Stomach (tissue), 9 donors: Measurements from ENCODE around the gene ATP2C1. TPM values are rescaled to one million over a fixed set of nuclear protein-coding genes. Genes with fewer than 3 reads are reported as not detected.
A peak's percentile ranks its signal among the peaks of the same experiment; 100 is the strongest.

Experiments
- DNase-seq, 2 donors: peaks; one replicate each; pipeline versions ENCODE4 v3.0.0 to v3.0.0-alpha.2; 2013 to 2019
- H3K27ac ChIP-seq, 5 donors: fragments of 200-600 bp in 4 of 5; sonication (generic) in 4 of 5; one replicate each; pipeline ENCODE4 v1.5.1; 2013 to 2019; ENCODE audit warnings: mild to moderate bottlenecking in 1 of 5, moderate library complexity in 1 of 5
- H3K27me3 ChIP-seq, 3 donors: fragments of 200-600 bp; sonication (generic); one replicate each; pipeline ENCODE4 v1.5.1; 2017 to 2019; ENCODE audit warnings: mixed run types in 1 of 3
- H3K36me3 ChIP-seq, 4 donors: fragments of 200-600 bp; sonication (generic); 1 replicate in 3 of 4; 2 replicates in 1 of 4; pipeline ENCODE4 v1.5.1; 2016 to 2019
- H3K4me1 ChIP-seq, 4 donors: fragments of 200-600 bp; sonication (generic); one replicate each; pipeline ENCODE4 v1.5.1; 2016 to 2019
- H3K4me3 ChIP-seq, 4 donors: fragments of 200-600 bp; sonication (generic) in 3 of 4; one replicate each; pipeline ENCODE4 v1.5.1; 2016 to 2019; ENCODE audit warnings: mild to moderate bottlenecking in 1 of 4
- H3K9me3 ChIP-seq, 4 donors: fragments of 200-600 bp; sonication (generic); one replicate each; pipeline ENCODE4 v1.5.1; 2016 to 2019
- EP300 ChIP-seq: sonication (generic); formaldehyde crosslinking; IDR thresholded peaks from one replicate; pipeline ENCODE4 v1.6.1; 2017; ENCODE audit warnings: antibody characterized with exemption
- POLR2A ChIP-seq, 4 donors: fragments of 450-650 bp; IDR thresholded peaks; one replicate each; pipeline ENCODE4 v1.6.1; 2016; ENCODE audit warnings: antibody characterized with exemption in 4 of 4, control low read depth in 2 of 4, mild to moderate bottlenecking in 1 of 4, moderate library complexity in 1 of 4
- POLR2AphosphoS5 ChIP-seq, 3 donors: sonication (generic); formaldehyde crosslinking; IDR thresholded peaks; one replicate each; pipeline ENCODE4 v1.6.1; 2016; ENCODE audit warnings: antibody characterized with exemption in 3 of 3
- WGBS, 5 donors: extraction: QIAGEN DNeasy Blood & Tissue Kit in 3 of 5; methylation state at CpG; one replicate each; pipeline versions ENCODE4 v1.1.5 to v1.1.7; 2013 to 2018; 5-methylcytosine and 5-hydroxymethylcytosine counted together
- intact Hi-C: fragments of 100-400 bp; cut with DNase I; formaldehyde crosslinking; loops from one replicate; pipeline ENCODE4 v1.15.1; 2023; ENCODE audit warnings: low total_unique reads
- polyA plus RNA-seq, 3 donors: library from polyadenylated mRNA; stranded (reverse); fragments of 200-250 nt; gene quantifications; one replicate each; pipeline ENCODE4 v1.2.3, GENCODE V29; 2013
- total RNA-seq, 5 donors: library from RNA; depleted of rRNA; stranded (reverse); fragments of >200 nt; gene quantifications; one replicate each; pipeline versions ENCODE4 v1.1.0 to v1.2.3, GENCODE V29; 2014 to 2016
- TF ChIP-seq, protein P1 (sequence below), 7 experiments: fragments of 450-650 bp in 4 of 7; fragments of 200-600 bp in 3 of 7; sonication (generic) in 3 of 7; IDR thresholded peaks; one replicate each; pipeline ENCODE4 v1.5.1; 2016 to 2019; ENCODE audit warnings: antibody characterized with exemption in 7 of 7, control low read depth in 2 of 7, mild to moderate bottlenecking in 1 of 7
- donor health status: healthy with polysubstance abuse.
- donor health status: Bipolar disorder and iron deficiency.
- donor health status: healthy.

ATP2C1 gene
- total and polyA plus RNA-seq, 8 donors = 10.5 to 114 (median 33.0) TPM

GRCh38 chr3:130903412-130903908 lies 9.6 kb downstream of the ATP2C1 start:
- DNase-seq = no peak
- H3K36me3 ChIP-seq = no peaks in the 10 kb centered on the region
- TF ChIP-seq POLR2AphosphoS5 (IDR thresholded peaks at IDR 0.05) = no peak
- TF ChIP-seq, protein P1, sequence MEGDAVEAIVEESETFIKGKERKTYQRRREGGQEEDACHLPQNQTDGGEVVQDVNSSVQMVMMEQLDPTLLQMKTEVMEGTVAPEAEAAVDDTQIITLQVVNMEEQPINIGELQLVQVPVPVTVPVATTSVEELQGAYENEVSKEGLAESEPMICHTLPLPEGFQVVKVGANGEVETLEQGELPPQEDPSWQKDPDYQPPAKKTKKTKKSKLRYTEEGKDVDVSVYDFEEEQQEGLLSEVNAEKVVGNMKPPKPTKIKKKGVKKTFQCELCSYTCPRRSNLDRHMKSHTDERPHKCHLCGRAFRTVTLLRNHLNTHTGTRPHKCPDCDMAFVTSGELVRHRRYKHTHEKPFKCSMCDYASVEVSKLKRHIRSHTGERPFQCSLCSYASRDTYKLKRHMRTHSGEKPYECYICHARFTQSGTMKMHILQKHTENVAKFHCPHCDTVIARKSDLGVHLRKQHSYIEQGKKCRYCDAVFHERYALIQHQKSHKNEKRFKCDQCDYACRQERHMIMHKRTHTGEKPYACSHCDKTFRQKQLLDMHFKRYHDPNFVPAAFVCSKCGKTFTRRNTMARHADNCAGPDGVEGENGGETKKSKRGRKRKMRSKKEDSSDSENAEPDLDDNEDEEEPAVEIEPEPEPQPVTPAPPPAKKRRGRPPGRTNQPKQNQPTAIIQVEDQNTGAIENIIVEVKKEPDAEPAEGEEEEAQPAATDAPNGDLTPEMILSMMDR (IDR thresholded peaks at IDR 0.05) = no peak
- TF ChIP-seq EP300 = no peak
- no peak overlapping the region for H3K27ac ChIP-seq
- H3K27me3 ChIP-seq = no peaks in the 10 kb centered on the region
- intact Hi-C loops = no loop called here
- peaks cover 7 to 61% (median 31%) of the 10 kb centered on the region in 4 donors for H3K4me1 ChIP-seq
- no peaks in the 10 kb centered on the region for H3K9me3 ChIP-seq
- H3K4me3 ChIP-seq = no peak overlapping the region
- WGBS, 5 donors = 92 to 100% (median 98%) methylated on average over 1 of the region's 1 CpG

- no peak overlapping the region for H3K4me3 ChIP-seq
- H3K9me3 ChIP-seq = no peaks in the 10 kb centered on the region
- H3K36me3 ChIP-seq = no peaks in the 10 kb centered on the region
- H3K4me1 ChIP-seq = peaks cover 7 to 61% (median 31%) of the 10 kb centered on the region in 4 donors
- intact Hi-C loops = no loop called here
- TF ChIP-seq POLR2A (IDR thresholded peaks at IDR 0.05) (no peak), POLR2AphosphoS5 (IDR thresholded peaks at IDR 0.05) (no peak), EP300 (no peak)
- TF ChIP-seq, protein P1 (IDR thresholded peaks at IDR 0.05) = no peak
- H3K27me3 ChIP-seq = no peaks in the 10 kb centered on the region
- WGBS, 5 donors = 79 to 90% (median 86%) methylated on average over 1 of the region's 1 CpG
- DNase-seq = no peak
- H3K27ac ChIP-seq = no peak overlapping the region
Measured at GRCh38 chr3:130904491-130904890, 10.6 kb downstream of the ATP2C1 start.

GRCh38 chr3:130905551-130905950 lies 11.7 kb downstream of the ATP2C1 start:
- H3K27me3 ChIP-seq = no peaks in the 10 kb centered on the region
- TF ChIP-seq POLR2AphosphoS5 (IDR thresholded peaks at IDR 0.05) (peak in 1 of 3 donors; percentile 36), POLR2A (IDR thresholded peaks at IDR 0.05) (no peak)
- TF ChIP-seq, protein P1 (IDR thresholded peaks at IDR 0.05) = no peak
- WGBS, 5 donors = 5 to 36% (median 17%) methylated on average over 1 of the region's 1 CpG
- intact Hi-C loops = no loop called here
- H3K9me3 ChIP-seq = no peaks in the 10 kb centered on the region
- H3K36me3 ChIP-seq = no peaks in the 10 kb centered on the region
- peaks cover 7 to 53% (median 29%) of the 10 kb centered on the region in 4 donors for H3K4me1 ChIP-seq
- H3K4me3 ChIP-seq = no peak overlapping the region
- peak overlapping the region in 2 of 5 donors; percentile 11 to 22 for H3K27ac ChIP-seq
- DNase-seq = no peak

DNA sequence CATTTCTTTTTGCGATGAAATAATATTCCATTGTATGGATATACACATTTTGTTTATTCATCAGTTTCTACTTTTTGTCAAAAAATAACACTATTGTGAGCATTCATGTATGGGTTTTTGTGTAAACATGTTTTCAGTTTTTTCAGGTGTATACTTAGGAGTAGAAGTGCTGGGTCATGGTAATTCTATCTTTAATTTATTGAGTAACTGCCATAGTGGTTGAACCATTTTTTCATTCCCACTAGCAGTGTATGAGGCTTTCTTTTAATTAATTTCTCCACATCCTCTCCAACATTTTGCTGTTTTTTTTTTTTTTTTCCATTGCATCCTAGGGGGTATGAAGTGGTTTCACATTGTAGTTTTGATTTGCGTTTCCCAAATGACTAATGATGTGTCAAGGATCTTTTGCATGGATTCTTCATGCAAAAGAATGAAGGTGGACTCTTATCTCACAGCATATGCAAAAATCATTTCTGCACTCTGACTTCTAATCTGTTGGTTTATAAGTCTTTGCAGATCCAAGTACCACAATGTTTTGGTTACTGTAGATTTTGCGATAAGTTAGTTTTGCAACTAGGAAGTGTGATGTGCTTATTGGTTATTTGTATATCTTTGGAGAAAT lies 12.6 kb downstream of the ATP2C1 start:
- H3K4me1 ChIP-seq = peaks cover 0 to 44% (median 24%) of the 10 kb centered on the region in 4 donors
- no peaks in the 10 kb centered on the region for H3K36me3 ChIP-seq
- no peak for DNase-seq
- H3K4me3 ChIP-seq = no peak overlapping the region
- intact Hi-C loops = no loop called here
- no peaks in the 10 kb centered on the region for H3K9me3 ChIP-seq
- TF ChIP-seq EP300 (no peak), POLR2AphosphoS5 (IDR thresholded peaks at IDR 0.05) (no peak), POLR2A (IDR thresholded peaks at IDR 0.05) (no peak)
- TF ChIP-seq, protein P1 (IDR thresholded peaks at IDR 0.05) = no peak
- no peak overlapping the region for H3K27ac ChIP-seq
- 91 to 95% (median 94%) methylated on average over 3 of the region's 3 CpGs for WGBS, 5 donors
- H3K27me3 ChIP-seq = no peaks in the 10 kb centered on the region
